ENCODE data around the gene FMNL1.

Gene FMNL1

GRCh38 chr17:45273551-45273957, 51.9 kb downstream of the FMNL1 start:
- in situ Hi-C loops (cut with MboI; ENCODE audit: low pct_unique_long_range_greater_than_20kb, low sequenced_read_pairs), result loop anchor here (10.0 kb wide), 1 partner anchor 121 kb away; no protein-coding TSS in a partner anchor
- DNase-seq, result no peak

DNA sequence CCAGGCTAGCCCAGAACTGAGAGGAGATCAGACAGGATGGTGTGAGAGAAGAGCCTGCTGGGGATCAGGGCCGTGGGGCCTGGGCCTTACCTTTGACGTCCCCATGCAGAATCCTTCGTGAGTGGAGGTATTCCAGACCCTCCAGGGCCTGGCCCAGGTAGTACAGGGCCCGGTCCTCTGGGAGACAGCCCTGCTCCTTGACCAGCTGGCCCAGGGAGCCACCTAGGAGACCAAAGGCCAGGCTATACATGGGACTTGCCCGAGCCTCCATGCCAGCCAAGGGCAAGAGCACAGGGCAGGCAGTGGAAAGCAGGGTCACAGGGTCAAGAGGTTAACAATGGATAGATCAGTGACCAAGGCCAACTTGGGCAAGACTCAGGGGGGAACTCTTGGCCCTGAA, 52.3 kb downstream of the FMNL1 start:
- in situ Hi-C loops (cut with MboI; ENCODE audit: low pct_unique_long_range_greater_than_20kb, low sequenced_read_pairs), result loop anchor here (10.0 kb wide), 1 partner anchor 121 kb away; no protein-coding TSS in a partner anchor
- no peak for DNase-seq

DNA sequence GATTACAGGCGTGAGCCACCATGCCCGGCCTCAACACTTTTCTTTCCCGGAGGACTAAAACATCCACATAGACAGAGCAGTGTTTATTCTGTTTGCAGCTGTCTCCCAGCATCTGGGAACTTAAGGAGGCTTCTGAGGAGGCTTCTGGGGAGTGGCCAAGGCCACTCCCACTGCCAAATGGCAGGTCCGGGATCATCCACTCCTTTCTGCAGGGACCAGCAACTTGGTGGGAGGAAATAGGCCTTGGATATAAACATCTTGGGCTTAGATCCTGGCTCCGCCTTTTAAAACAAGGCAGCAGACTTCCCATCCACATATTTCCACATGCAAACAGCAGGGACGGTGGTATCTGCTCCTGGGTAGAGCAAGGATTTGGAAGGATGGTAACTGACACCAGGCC, 54.3 kb downstream of the FMNL1 start:
- no peak for DNase-seq
- in situ Hi-C loops (cut with MboI; ENCODE audit: low pct_unique_long_range_greater_than_20kb, low sequenced_read_pairs), result loop anchor here (10.0 kb wide), 1 partner anchor 119 kb away; no protein-coding TSS in a partner anchor

DNA sequence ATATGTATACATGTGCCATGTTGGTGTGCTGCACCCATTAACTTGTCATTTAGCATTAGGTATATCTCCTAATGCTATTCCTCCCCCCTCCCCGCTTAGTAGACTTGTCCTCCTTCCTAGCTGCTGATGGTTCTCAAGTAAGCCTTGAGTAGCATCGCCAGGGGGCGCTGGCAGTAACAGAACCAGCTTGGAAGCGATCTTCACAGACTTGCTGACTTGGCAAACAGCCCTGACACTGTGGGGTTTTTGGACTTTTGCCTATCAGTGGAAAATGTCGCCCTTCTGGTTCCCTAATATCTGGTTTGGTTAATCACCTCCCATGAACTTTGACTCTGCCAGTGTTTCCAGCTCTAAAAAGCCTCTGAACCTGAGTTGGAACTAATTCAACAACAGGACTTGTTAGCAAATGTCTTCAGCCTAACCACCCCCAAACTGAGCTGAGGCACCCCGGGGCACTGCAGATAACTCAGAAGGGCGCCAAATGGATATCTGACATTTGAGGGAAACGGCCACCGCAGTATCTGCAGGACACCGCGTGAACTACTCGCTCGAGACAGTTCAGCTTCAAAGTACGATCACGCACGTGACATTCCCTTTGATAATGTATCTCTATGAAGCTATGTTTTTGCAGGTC, 55.6 kb downstream of the FMNL1 start:
- in situ Hi-C loops (cut with MboI; ENCODE audit: low pct_unique_long_range_greater_than_20kb, low sequenced_read_pairs), result loop anchor here (10.0 kb wide), 1 partner anchor 117 kb away; no protein-coding TSS in a partner anchor
- peak; percentile 91 for DNase-seq

- in situ Hi-C loops (cut with MboI; ENCODE audit: low pct_unique_long_range_greater_than_20kb, low sequenced_read_pairs), result loop anchor here (10.0 kb wide), 1 partner anchor 117 kb away; no protein-coding TSS in a partner anchor
- no peak for DNase-seq
Measured at GRCh38 chr17:45277992-45278391, 56.3 kb downstream of the FMNL1 start.

DNA sequence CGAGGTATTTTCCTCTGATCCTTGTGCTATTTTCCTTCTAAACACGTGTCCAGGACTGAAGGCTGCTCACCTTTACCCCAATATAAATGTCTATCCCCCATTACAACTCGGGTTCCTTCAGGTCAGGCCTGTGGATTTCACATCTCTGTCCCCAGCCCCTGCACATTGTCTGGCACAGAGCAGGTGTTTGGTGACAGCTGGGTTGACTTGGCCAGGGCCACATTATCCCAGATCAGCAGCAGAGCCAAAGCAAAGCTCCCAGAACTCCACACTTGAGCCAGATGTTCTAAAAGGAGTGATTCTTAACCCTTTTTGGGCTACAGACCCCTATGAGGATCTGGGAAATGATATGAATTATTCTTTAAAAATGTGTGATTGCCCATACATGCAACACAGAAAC, 58.2 kb downstream of the FMNL1 start:
- no peak for DNase-seq
- in situ Hi-C loops (cut with MboI; ENCODE audit: low pct_unique_long_range_greater_than_20kb, low sequenced_read_pairs), result loop anchor here (10.0 kb wide), 1 partner anchor 115 kb away; no protein-coding TSS in a partner anchor

GRCh38 chr17:45282683-45283644, 61.3 kb downstream of the FMNL1 start:
- in situ Hi-C loops (cut with MboI; ENCODE audit: low pct_unique_long_range_greater_than_20kb, low sequenced_read_pairs), result no loop called here
- DNase-seq, result no peak

DNA sequence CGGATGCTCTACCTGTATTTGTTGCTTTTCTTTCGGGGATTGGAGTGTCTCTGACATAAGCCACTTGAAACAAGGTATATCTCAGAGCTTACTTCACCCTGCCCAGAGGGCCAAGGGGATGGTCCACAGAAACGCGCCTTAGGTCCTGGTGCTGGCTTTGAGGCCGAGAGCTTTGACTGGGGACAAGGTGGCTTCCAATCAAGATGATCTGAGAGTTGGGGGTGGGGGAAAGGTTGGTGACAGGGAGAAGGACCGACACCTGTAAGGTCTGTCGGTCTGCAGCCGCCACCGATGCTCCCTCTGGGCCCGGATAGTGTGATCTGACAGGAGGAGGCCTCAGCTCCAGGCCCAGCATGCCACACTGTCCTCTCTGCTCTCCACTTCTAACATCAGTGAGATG, 62.0 kb downstream of the FMNL1 start:
- no peak for DNase-seq
- in situ Hi-C loops (cut with MboI; ENCODE audit: low pct_unique_long_range_greater_than_20kb, low sequenced_read_pairs), result no loop called here

GRCh38 chr17:45284176-45285140, 62.8 kb downstream of the FMNL1 start:
- peak; percentile 52 for DNase-seq
- in situ Hi-C loops (cut with MboI; ENCODE audit: low pct_unique_long_range_greater_than_20kb, low sequenced_read_pairs), result no loop called here

GRCh38 chr17:45286286-45286685, 64.6 kb downstream of the FMNL1 start:
- no peak for DNase-seq
- in situ Hi-C loops (cut with MboI; ENCODE audit: low pct_unique_long_range_greater_than_20kb, low sequenced_read_pairs), result no loop called here

- in situ Hi-C loops (cut with MboI; ENCODE audit: low pct_unique_long_range_greater_than_20kb, low sequenced_read_pairs), result no loop called here
- DNase-seq, result no peak
Measured at GRCh38 chr17:45287526-45288500, 66.1 kb downstream of the FMNL1 start.

DNA sequence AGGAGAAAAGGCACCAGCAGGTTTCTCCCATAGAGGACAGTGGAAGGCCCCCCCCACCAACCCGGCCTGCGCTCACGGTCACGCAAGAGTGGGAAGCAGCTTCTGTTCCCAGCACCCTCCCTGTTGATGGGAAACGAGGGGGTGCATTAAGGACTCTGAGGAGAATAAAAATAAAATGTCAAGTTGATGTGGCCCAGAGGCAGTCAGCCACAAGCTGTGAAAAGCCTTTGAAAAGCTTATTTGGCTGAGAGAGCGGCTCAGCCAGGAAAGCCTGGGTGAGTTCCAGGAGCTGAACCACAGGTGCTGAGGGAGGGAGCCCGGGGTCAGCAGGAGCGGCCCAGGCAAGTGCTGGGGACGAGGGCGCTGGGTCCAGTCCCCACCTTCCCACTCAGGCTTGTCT, 67.1 kb downstream of the FMNL1 start:
- DNase-seq, result no peak
- in situ Hi-C loops (cut with MboI; ENCODE audit: low pct_unique_long_range_greater_than_20kb, low sequenced_read_pairs), result no loop called here

GRCh38 chr17:45289301-45290268, 67.9 kb downstream of the FMNL1 start:
- in situ Hi-C loops (cut with MboI; ENCODE audit: low pct_unique_long_range_greater_than_20kb, low sequenced_read_pairs), result no loop called here
- DNase-seq, result no peak

GRCh38 chr17:45290269-45290765, 68.6 kb downstream of the FMNL1 start:
- in situ Hi-C loops (cut with MboI; ENCODE audit: low pct_unique_long_range_greater_than_20kb, low sequenced_read_pairs), result no loop called here
- DNase-seq, result no peak

DNA sequence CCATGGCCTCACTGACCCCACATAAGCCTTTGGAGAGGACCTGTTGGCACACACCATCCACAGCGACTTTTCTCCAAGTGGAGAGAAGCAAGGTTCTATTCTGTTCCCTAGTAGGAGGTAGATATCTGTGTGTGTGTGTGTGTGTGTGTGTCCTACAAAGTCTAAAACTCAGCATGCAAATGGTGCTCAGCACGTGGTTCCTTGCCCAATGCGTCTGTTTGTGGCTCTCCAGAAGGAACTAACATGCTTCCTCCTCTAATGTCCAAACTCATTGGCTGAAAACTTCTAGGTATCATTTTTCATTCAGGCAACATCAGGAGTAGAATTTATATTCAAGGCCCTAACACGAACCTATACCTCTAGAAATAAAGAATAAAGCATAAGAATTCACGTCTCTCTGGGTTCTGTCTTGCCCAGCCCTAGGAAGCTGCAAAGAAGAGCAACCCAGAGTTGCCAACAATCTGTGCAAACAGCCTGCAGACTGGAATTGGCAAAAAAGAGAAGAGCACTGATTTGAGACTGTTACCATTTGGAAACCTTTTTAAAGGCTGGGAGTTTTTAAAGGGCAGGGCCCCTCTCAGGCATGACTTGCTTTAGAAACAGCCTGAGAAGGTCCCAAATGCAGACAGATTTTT, 69.6 kb downstream of the FMNL1 start:
- peak; percentile 34 for DNase-seq
- in situ Hi-C loops (cut with MboI; ENCODE audit: low pct_unique_long_range_greater_than_20kb, low sequenced_read_pairs), result no loop called here

DNA sequence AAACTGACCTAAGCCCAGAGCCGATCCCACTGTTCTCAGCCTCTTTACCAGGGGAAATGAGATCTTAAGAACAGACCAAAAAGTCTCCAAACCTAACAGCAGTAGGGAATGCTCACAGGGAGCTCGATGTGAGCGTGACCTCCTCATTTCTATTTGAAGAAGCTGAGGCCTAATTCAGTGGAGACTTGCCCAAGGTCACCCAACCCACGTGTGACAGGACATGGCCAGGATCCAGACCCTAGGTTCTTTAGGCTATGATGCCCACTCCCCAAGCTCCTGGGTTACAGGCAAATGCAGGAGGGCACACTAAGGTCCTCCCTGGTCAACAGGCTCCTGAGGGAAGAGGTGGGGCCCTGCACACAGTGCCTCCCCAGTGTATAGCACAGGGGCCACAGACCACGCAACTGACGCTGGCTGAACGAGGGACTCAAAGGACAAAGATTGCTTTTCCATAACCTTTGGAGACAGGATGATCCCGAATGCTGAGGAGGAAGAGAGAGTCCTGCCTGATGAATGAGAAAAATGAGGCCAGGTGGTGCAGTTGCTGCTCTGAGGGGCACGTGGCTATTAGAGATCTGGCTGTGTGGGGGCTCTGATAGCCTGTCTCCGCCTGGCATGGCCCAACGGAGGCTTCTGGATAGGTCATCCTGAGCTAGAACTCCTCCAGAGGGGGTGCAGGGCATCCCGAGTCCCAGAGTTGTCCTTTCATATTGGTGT, 71.2 kb downstream of the FMNL1 start:
- DNase-seq, result no peak
- in situ Hi-C loops (cut with MboI; ENCODE audit: low pct_unique_long_range_greater_than_20kb, low sequenced_read_pairs), result no loop called here

Data from KBM-7 (cell line).